ENCODE data around the gene BCAS3. TPM values are rescaled to one million over a fixed set of nuclear protein-coding genes. Genes with fewer than 3 reads are reported as not detected.
"Not testable (repeated sequence)": the region's sequence is repeated elsewhere in the genome, so short reads cannot be mapped to it uniquely, and the experiment has no call there.

The BCAS3 gene
- total RNA-seq, 4 donors from 2014 or later = 42.1 to 84.7 (median 54.1) TPM

DNA sequence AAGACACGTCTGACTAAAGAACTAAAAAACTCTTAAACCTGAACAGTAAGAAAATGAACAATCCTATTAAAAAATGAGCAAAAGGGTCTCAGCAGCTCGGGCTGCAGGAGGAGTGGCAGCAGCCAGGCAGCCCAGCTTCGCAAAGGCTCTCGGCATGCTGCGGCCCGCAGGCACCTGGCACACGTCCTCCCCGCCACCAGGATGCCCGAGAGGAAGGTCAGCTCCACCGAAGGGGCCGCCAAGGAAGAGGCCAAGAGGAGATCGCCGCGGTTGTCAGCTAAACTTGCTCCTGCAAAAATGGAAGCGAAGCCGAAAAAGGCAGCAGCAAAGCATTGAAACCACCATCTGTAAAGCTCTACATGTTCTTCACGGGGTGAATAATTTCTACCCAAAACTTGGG lies 173.5 kb downstream of the BCAS3 start:
- 79 to 84% methylated on average over 17 of the region's 17 CpGs for WGBS, 2 donors
- no peak overlapping the region for H3K4me3 ChIP-seq (ENCODE audit: low read depth, poor library complexity, severe bottlenecking)
- TF ChIP-seq CTCF (IDR thresholded peaks at IDR 0.05) (no peak), POLR2A (IDR thresholded peaks at IDR 0.05) (no peak)
- intact Hi-C loops (cut with DNase I; ENCODE audit: low total_unique reads) = no loop called here
- DNase-seq (ENCODE audit: low spot score in 2 of 2) = no peak

- intact Hi-C loops (cut with DNase I; ENCODE audit: low total_unique reads) = no loop called here
- no peak for DNase-seq (ENCODE audit: low spot score in 2 of 2)
- no peak overlapping the region for H3K4me3 ChIP-seq (ENCODE audit: low read depth, poor library complexity, severe bottlenecking)
- TF ChIP-seq CTCF (IDR thresholded peaks at IDR 0.05) (no peak), POLR2A (IDR thresholded peaks at IDR 0.05) (no peak)
- WGBS, 2 donors = 81 to 83% methylated on average over 6 of the region's 6 CpGs
These were observed 180.0 kb downstream of the BCAS3 start for GRCh38 chr17:60857556-60858080.

- TF ChIP-seq CTCF (IDR thresholded peaks at IDR 0.05) = no peak
- TF ChIP-seq POLR2A (IDR thresholded peaks at IDR 0.05) = no peak
- intact Hi-C loops (cut with DNase I; ENCODE audit: low total_unique reads) = no loop called here
- no peak for DNase-seq (ENCODE audit: low spot score in 2 of 2)
These were observed 184.8 kb downstream of the BCAS3 start for GRCh38 chr17:60862482-60862881.

GRCh38 chr17:60863892-60864707 lies 186.4 kb downstream of the BCAS3 start:
- no peak overlapping the region for H3K4me3 ChIP-seq (ENCODE audit: low read depth, poor library complexity, severe bottlenecking)
- DNase-seq (ENCODE audit: low spot score in 2 of 2) = no peak
- intact Hi-C loops (cut with DNase I; ENCODE audit: low total_unique reads) = no loop called here
- no peak for TF ChIP-seq POLR2A (IDR thresholded peaks at IDR 0.05)
- TF ChIP-seq CTCF (IDR thresholded peaks at IDR 0.05) = no peak
- WGBS, 2 donors = 78 to 81% methylated on average over 4 of the region's 4 CpGs

More at GRCh38 chr17:60862482-60862881, 184.8 kb downstream of the BCAS3 start:
- no peak overlapping the region for H3K4me3 ChIP-seq (ENCODE audit: low read depth, poor library complexity, severe bottlenecking)

GRCh38 chr17:60864708-60865005 lies 187.0 kb downstream of the BCAS3 start:
- intact Hi-C loops (cut with DNase I; ENCODE audit: low total_unique reads) = no loop called here
- no peak for DNase-seq (ENCODE audit: low spot score in 2 of 2)
- no peak overlapping the region for H3K4me3 ChIP-seq (ENCODE audit: low read depth, poor library complexity, severe bottlenecking)
- 88% methylated on average over 2 of the region's 2 CpGs for WGBS, 2 donors
- TF ChIP-seq POLR2A (IDR thresholded peaks at IDR 0.05) (no peak), CTCF (IDR thresholded peaks at IDR 0.05) (no peak)

GRCh38 chr17:60874772-60875171 lies 197.1 kb downstream of the BCAS3 start:
- no peak for TF ChIP-seq CTCF (IDR thresholded peaks at IDR 0.05)
- no peak for TF ChIP-seq POLR2A (IDR thresholded peaks at IDR 0.05)
- intact Hi-C loops (cut with DNase I; ENCODE audit: low total_unique reads) = no loop called here
- DNase-seq (ENCODE audit: low spot score in 2 of 2) = no peak
- 94 to 97% methylated on average over 2 of the region's 2 CpGs for WGBS, 2 donors
- no peak overlapping the region for H3K4me3 ChIP-seq (ENCODE audit: low read depth, poor library complexity, severe bottlenecking)

- WGBS, 2 donors = 64 to 76% methylated on average over 13 to 22 of the region's 39 CpGs
- DNase-seq (ENCODE audit: low spot score in 2 of 2); H3K4me3 ChIP-seq (ENCODE audit: low read depth, poor library complexity, severe bottlenecking); intact Hi-C loops (cut with DNase I; ENCODE audit: low total_unique reads): not testable (repeated sequence)
These were observed 209.3 kb downstream of the BCAS3 start for GRCh38 chr17:60886731-60887613.

Data from lower leg skin (tissue), 4 donors.